ENCODE measurements around the gene PPP1R12C.

GRCh38 chr19:55133639-55134444, 16.4 kb upstream of the PPP1R12C start:
- TF ChIP-seq POLR2A (IDR thresholded peaks at IDR 0.05; ENCODE audit: low read length) (no peak), GATA1 (IDR thresholded peaks at IDR 0.05; ENCODE audit: low read depth, low read length) (no peak)
